H1 (cell line): Measurements from ENCODE around the gene PEX12. TPM values are rescaled to one million over a fixed set of nuclear protein-coding genes. Genes with fewer than 3 reads are reported as not detected.

ENCODE experiments used
- CTCF ChIA-PET: fragments of 300-600 bp; sonication (Branson Sonifier 250); formaldehyde crosslinking; loops from one replicate; lab custom pipeline; 2021; ENCODE audit not compliant: partially characterized antibody; lab: Charles Lee
- POLR2A ChIA-PET: fragments of 300-600 bp; sonication (Branson Sonifier 250); formaldehyde crosslinking; loops from one replicate; lab custom pipeline; 2021; ENCODE audit warnings: inconsistent platforms; ENCODE audit not compliant: partially characterized antibody; lab: Charles Lee
- DNase-seq, 2 experiments: peaks; one replicate each; pipeline versions ENCODE4 v3.0.0 to v3.0.0-alpha.2; 2010 to 2022; ENCODE audit warnings: low spot score in 2 of 2, low read depth in 1 of 2, mixed read lengths in 1 of 2
- FAIRE-seq: peaks from 2 replicates; lab custom pipeline; 2011; peaks lifted over from hg19 to GRCh38; lab: Jason Lieb, UNC
- H2AFZ ChIP-seq: 2 replicates; pipeline ENCODE4 v1.8.1; 2012; ENCODE audit warnings: low read length, inconsistent platforms
- H2AK5ac ChIP-seq: 2 replicates; pipeline ENCODE4 v1.6.1; 2013; ENCODE audit warnings: low read depth, low read length
- H2BK120ac ChIP-seq: replicated peaks from 2 replicates; pipeline ENCODE3; 2013; ENCODE audit warnings: low read depth, low read length, inconsistent platforms
- H2BK12ac ChIP-seq: 2 replicates; pipeline ENCODE4 v1.6.1; 2013; ENCODE audit warnings: low read depth, low read length
- H2BK15ac ChIP-seq: 2 replicates; pipeline ENCODE4 v1.6.1; 2013; ENCODE audit warnings: low read length
- H2BK20ac ChIP-seq: 2 replicates; pipeline ENCODE4 v1.6.1; 2013; ENCODE audit warnings: low read length
- H2BK5ac ChIP-seq: 2 replicates; pipeline ENCODE4 v1.6.1; 2013; ENCODE audit warnings: low read depth, low read length
- H3K14ac ChIP-seq: 2 replicates; pipeline ENCODE4 v1.6.1; 2013; ENCODE audit warnings: inconsistent platforms; ENCODE audit not compliant: insufficient read length
- H3K18ac ChIP-seq: 2 replicates; pipeline ENCODE4 v1.6.1; 2013; ENCODE audit warnings: low read length; ENCODE audit errors: extremely low read depth
- H3K23ac ChIP-seq: 2 replicates; pipeline ENCODE4 v1.6.1; 2013; ENCODE audit warnings: inconsistent platforms; ENCODE audit not compliant: insufficient read length
- H3K23me2 ChIP-seq: 2 replicates; pipeline ENCODE4 v1.6.1; 2013; ENCODE audit warnings: low read depth, low read length
- H3K27ac ChIP-seq: 2 replicates; pipeline ENCODE4 v1.6.1; 2011; ENCODE audit warnings: low read depth, low read length, inconsistent platforms
- H3K27me3 ChIP-seq, 4 experiments: replicated peaks in 1 of 4; 1 replicate in 1 of 4; 2 replicates in 3 of 4; pipeline versions ENCODE4 v1.6.1 to v1.8.1; 2011 to 2013; ENCODE audit warnings: low read length in 3 of 4, mild to moderate bottlenecking in 3 of 4, inconsistent platforms in 2 of 4, mixed read lengths in 2 of 4, moderate library complexity in 1 of 4; ENCODE audit not compliant: control insufficient read depth in 3 of 4, insufficient read depth in 3 of 4; ENCODE audit errors: extremely low read depth in 1 of 4
- H3K36me3 ChIP-seq, 4 experiments: 2 replicates each; pipeline versions ENCODE4 v1.6.1 to v1.8.1; 2011 to 2013; ENCODE audit warnings: mild to moderate bottlenecking in 4 of 4, low read length in 3 of 4, moderate library complexity in 2 of 4, control low read depth in 1 of 4, inconsistent platforms in 1 of 4; ENCODE audit not compliant: insufficient read depth in 4 of 4, control insufficient read depth in 2 of 4
- H3K4ac ChIP-seq: replicated peaks from 2 replicates; pipeline ENCODE3; 2013; ENCODE audit warnings: low read length, low read depth, mixed read lengths, inconsistent platforms; ENCODE audit not compliant: insufficient read length
- H3K4me1 ChIP-seq, 4 experiments: replicated peaks in 1 of 4; 1 replicate in 1 of 4; 2 replicates in 3 of 4; pipeline versions ENCODE4 v1.6.1 to v1.8.1; 2011 to 2013; ENCODE audit warnings: low read length in 3 of 4, inconsistent platforms in 2 of 4, mixed read lengths in 1 of 4; ENCODE audit not compliant: insufficient read depth in 4 of 4, control insufficient read depth in 3 of 4
- H3K4me2 ChIP-seq, 2 experiments: 2 replicates each; pipeline versions ENCODE4 v1.6.1 to v1.8.1; 2011 to 2013; ENCODE audit warnings: low read depth in 2 of 2, low read length in 2 of 2, control low read depth in 1 of 2, inconsistent platforms in 1 of 2, mild to moderate bottlenecking in 1 of 2; ENCODE audit not compliant: insufficient read depth in 1 of 2
- H3K4me3 ChIP-seq, 4 experiments: fragments of 200-600, 300-600 bp in 1 of 4; sonication (generic), shearing (Covaris generic), sonication (Bioruptor Twin) in 1 of 4; 2 replicates each; pipeline versions ENCODE4 v1.5.1 to v1.8.1; 2011 to 2016; ENCODE audit warnings: low read length in 4 of 4, low read depth in 3 of 4, control low read depth in 2 of 4, inconsistent platforms in 2 of 4, mild to moderate bottlenecking in 2 of 4, mixed read lengths in 1 of 4, moderate library complexity in 1 of 4; ENCODE audit not compliant: insufficient read depth in 2 of 4; ENCODE audit errors: extremely low read depth in 1 of 4
- H3K56ac ChIP-seq: replicated peaks from 2 replicates; pipeline ENCODE3; 2013; ENCODE audit warnings: low read depth, mild to moderate bottlenecking, mixed read lengths, low read length, inconsistent platforms; ENCODE audit not compliant: insufficient read length
- H3K79me1 ChIP-seq: 2 replicates; pipeline ENCODE4 v1.6.1; 2013; ENCODE audit warnings: low read depth, low read length, control low read depth
- H3K79me2 ChIP-seq, 2 experiments: 2 replicates each; pipeline versions ENCODE4 v1.6.1 to v1.8.1; 2012 to 2013; ENCODE audit warnings: low read length in 2 of 2, mild to moderate bottlenecking in 2 of 2, inconsistent platforms in 1 of 2; ENCODE audit not compliant: insufficient read depth in 2 of 2, control insufficient read depth in 1 of 2
- H3K9ac ChIP-seq, 4 experiments: replicated peaks in 1 of 4; 1 replicate in 1 of 4; 2 replicates in 3 of 4; pipeline versions ENCODE4 v1.6.1 to v1.8.1; 2011 to 2013; ENCODE audit warnings: low read depth in 3 of 4, low read length in 3 of 4, control low read depth in 2 of 4, mild to moderate bottlenecking in 2 of 4, moderate library complexity in 2 of 4, inconsistent platforms in 1 of 4; ENCODE audit errors: extremely low read depth in 1 of 4
- H3K9me3 ChIP-seq, 2 experiments: 2 replicates each; pipeline versions ENCODE4 v1.6.1 to v1.8.1; 2012 to 2013; ENCODE audit warnings: mild to moderate bottlenecking in 2 of 2, moderate library complexity in 2 of 2, control low read depth in 1 of 2, inconsistent platforms in 1 of 2, low read depth in 1 of 2, low read length in 1 of 2, mixed read lengths in 1 of 2; ENCODE audit not compliant: insufficient read depth in 2 of 2
- H4K20me1 ChIP-seq, 2 experiments: replicated peaks in 1 of 2; 2 replicates each; pipeline versions ENCODE3 to v1.8.1; 2011 to 2013; ENCODE audit warnings: inconsistent platforms in 2 of 2, low read length in 2 of 2, mild to moderate bottlenecking in 1 of 2; ENCODE audit not compliant: insufficient read depth in 2 of 2, control insufficient read depth in 1 of 2
- H4K5ac ChIP-seq: 2 replicates; pipeline ENCODE4 v1.6.1; 2013; ENCODE audit warnings: low read length, low read depth, mixed read lengths, inconsistent platforms; ENCODE audit not compliant: insufficient read length
- H4K8ac ChIP-seq: 2 replicates; pipeline ENCODE4 v1.8.0; 2013; ENCODE audit warnings: mild to moderate bottlenecking, moderate library complexity, low read length, inconsistent platforms; ENCODE audit not compliant: insufficient read depth; ENCODE audit errors: extremely low read depth
- H4K91ac ChIP-seq: replicated peaks from 2 replicates; pipeline ENCODE3; 2013; ENCODE audit warnings: low read length, mixed read lengths, inconsistent platforms; ENCODE audit not compliant: insufficient read length
- CBX5 ChIP-seq: fragments of 300-800, 300-1000 bp; sonication (generic); IDR thresholded peaks from 2 replicates; pipeline ENCODE4 v1.7.1; 2016; ENCODE audit warnings: antibody characterized with exemption, low read length, low read depth
- CBX8 ChIP-seq: fragments of 300-800, 300-1000 bp; sonication (generic); IDR thresholded peaks from 2 replicates; pipeline ENCODE4 v1.7.1; 2016; ENCODE audit warnings: low read depth, low read length, borderline replicate concordance
- CHD1 ChIP-seq: IDR thresholded peaks from 2 replicates; pipeline ENCODE4 v1.6.1; 2012; ENCODE audit warnings: low read depth, low read length, improper control_type of control experiment
- CTCF ChIP-seq, 3 experiments: IDR thresholded peaks; 1 replicate in 2 of 3; 2 replicates in 1 of 3; pipeline versions ENCODE4 v1.5.1 to v1.6.1; 2011; ENCODE audit warnings: low read length in 3 of 3, mild to moderate bottlenecking in 3 of 3, inconsistent platforms in 2 of 3, low read depth in 1 of 3, moderate library complexity in 1 of 3; ENCODE audit not compliant: insufficient read depth in 1 of 3; ENCODE audit errors: control extremely low read depth in 1 of 3
- JUN ChIP-seq: IDR thresholded peaks from 2 replicates; pipeline ENCODE4 v1.6.1; 2011; ENCODE audit warnings: low read depth, mild to moderate bottlenecking, improper control_type of control experiment, low read length
- NANOG ChIP-seq: IDR thresholded peaks from 2 replicates; pipeline ENCODE4 v1.6.1; 2011; ENCODE audit warnings: low read length, low read depth, mild to moderate bottlenecking, inconsistent platforms; ENCODE audit not compliant: insufficient read depth, poor library complexity, severe bottlenecking
- RXRA ChIP-seq: IDR thresholded peaks from 2 replicates; pipeline ENCODE4 v1.6.1; 2011; ENCODE audit warnings: low read depth, mild to moderate bottlenecking, low read length, moderate library complexity; ENCODE audit not compliant: insufficient read depth
- TEAD4 ChIP-seq: IDR thresholded peaks from 2 replicates; pipeline ENCODE4 v1.6.1; 2012; ENCODE audit warnings: low read depth, low read length, inconsistent platforms, mixed read lengths
- ZNF274 ChIP-seq: IDR thresholded peaks from 2 replicates; pipeline ENCODE4 v1.7.0; 2012; ENCODE audit warnings: low read length, borderline replicate concordance; ENCODE audit errors: extremely low read depth
- WGBS, 2 experiments: shearing (Covaris generic) in 1 of 2; methylation state at CpG; one replicate each; pipeline versions ENCODE4 v1.1.6 to v1.1.7; 2013 to 2015; ENCODE audit warnings: low lambda C conversion rate in 2 of 2, mixed read lengths in 2 of 2, inconsistent platforms in 1 of 2, low coverage in 1 of 2, missing lambda C conversion rate in 1 of 2; ENCODE audit not compliant: insufficient replicate concordance in 2 of 2, insufficient coverage in 1 of 2, insufficient read length in 1 of 2; ENCODE audit errors: extremely low coverage in 1 of 2, missing lambda C conversion rate in 1 of 2; 5-methylcytosine and 5-hydroxymethylcytosine counted together
- polyA plus RNA-seq, 7 experiments: library from polyadenylated mRNA; depleted of rRNA in 3 of 7; stranded (reverse) in 5 of 7; unstranded in 2 of 7; fragments of >200 nt in 5 of 7; fragments of 200-250 nt in 2 of 7; gene quantifications; 1 replicate in 5 of 7; 2 replicates in 1 of 7; 4 replicates in 1 of 7; pipeline versions ENCODE4 v1.2.1 to v1.2.3, GENCODE V29; 2011 to 2013; ENCODE audit warnings: missing spikeins in 2 of 7, mixed read lengths in 2 of 7
- total RNA-seq: library from RNA; stranded (reverse); fragmentation: NEBNext Ultra II Directional; extraction: Animal tissue kit (Norgen Biotek cat#: 25700); gene quantifications from 2 replicates; pipeline ENCODE4 v1.2.1, GENCODE V29; 2021

PEX12 gene
- total and polyA plus RNA-seq, 2 of the 8 experiments (the other 6 are each of a cell fraction or from before 2014, with no cell fraction given), result 3.0 to 5.9 TPM

GRCh38 chr17:35531160-35531559 is 47.2 kb downstream of the PEX12 start:
- H3K9ac ChIP-seq, result no peak overlapping the region
- H3K4me3 ChIP-seq, result no peak overlapping the region
- no peaks in the 10 kb centered on the region for H3K79me1 ChIP-seq
- WGBS, 2 experiments, result 94% methylated on average over 1 of the region's 1 CpG; no CpG with 5 or more reads in 1 of the 2 experiments
- no peak overlapping the region for H4K8ac ChIP-seq
- no peak overlapping the region for H3K18ac ChIP-seq
- no peak overlapping the region for H4K5ac ChIP-seq
- no peak overlapping the region for H2BK12ac ChIP-seq
- H2AK5ac ChIP-seq, result no peak overlapping the region
- no peak overlapping the region for H2BK15ac ChIP-seq
- TF ChIP-seq JUN, result no peak
- TF ChIP-seq ZNF274, result no peak
- no peak for TF ChIP-seq CBX5
- no peak for TF ChIP-seq CTCF (IDR thresholded peaks at IDR 0.05; ENCODE audit: control extremely low read depth in 1 of 3, insufficient read depth in 1 of 3, low read depth in 1 of 3, low read length in 3 of 3)
- no peak for TF ChIP-seq CHD1
- no peak for TF ChIP-seq NANOG
- no peak for TF ChIP-seq TEAD4
- TF ChIP-seq RXRA, result no peak
- no peak for TF ChIP-seq CBX8
- H3K9me3 ChIP-seq, result no peaks in the 10 kb centered on the region
- no peak overlapping the region for H3K4me2 ChIP-seq
- FAIRE-seq (no peak), DNase-seq (no peak)
- no peaks in the 10 kb centered on the region for H4K20me1 ChIP-seq
- CTCF ChIA-PET, result interaction anchor here (5.2 kb wide), 1 partner anchor 217 kb away, joined by 48 read pairs; no protein-coding TSS in a partner anchor
- H2BK20ac ChIP-seq, result no peak overlapping the region
- H3K14ac ChIP-seq, result no peak overlapping the region
- no peak overlapping the region for H2BK5ac ChIP-seq
- no peak overlapping the region for H2BK120ac ChIP-seq
- no peak overlapping the region for H3K56ac ChIP-seq
- no peaks in the 10 kb centered on the region for H3K36me3 ChIP-seq
- H4K91ac ChIP-seq, result no peak overlapping the region
- no peaks in the 10 kb centered on the region for H3K4me1 ChIP-seq
- no peaks in the 10 kb centered on the region for H3K23me2 ChIP-seq
- POLR2A ChIA-PET, result no interaction called here
- no peaks in the 10 kb centered on the region for H3K27me3 ChIP-seq
- no peaks in the 10 kb centered on the region for H3K79me2 ChIP-seq
- H3K4ac ChIP-seq, result no peak overlapping the region
- no peak overlapping the region for H2AFZ ChIP-seq
- no peak overlapping the region for H3K23ac ChIP-seq
- H3K27ac ChIP-seq, result no peak overlapping the region
